Activated CD8-positive, alpha-beta memory T cell treated with anti-CD3 and anti-CD28 coated beads, Interleukin-2, amount 50 U/mL, for 48 hours (primary cell): ENCODE results near the gene BNC1.
"Not testable (repeated sequence)": the region's sequence is repeated elsewhere in the genome, so short reads cannot be mapped to it uniquely, and the experiment has no call there.

ENCODE experiments used
- DNase-seq: peaks from one replicate; pipeline ENCODE4 v3.0.0-alpha.2; 2020

Gene BNC1

GRCh38 chr15:83230242-83230641 is 54.2 kb downstream of the BNC1 start:
- no peak for DNase-seq

GRCh38 chr15:83225449-83225848 is 59.0 kb downstream of the BNC1 start:
- no peak for DNase-seq

GRCh38 chr15:83221781-83222180 is 62.7 kb downstream of the BNC1 start:
- DNase-seq = not testable (repeated sequence)

GRCh38 chr15:83219026-83219425 is 65.4 kb downstream of the BNC1 start:
- DNase-seq = no peak

GRCh38 chr15:83215306-83215705 is 69.2 kb downstream of the BNC1 start:
- DNase-seq = no peak

GRCh38 chr15:83210619-83211018 is 73.8 kb downstream of the BNC1 start:
- DNase-seq = no peak

- DNase-seq = no peak
Measured at GRCh38 chr15:83209333-83209732, 75.1 kb downstream of the BNC1 start.

- DNase-seq = no peak
Measured at GRCh38 chr15:83208367-83208661, 76.2 kb downstream of the BNC1 start.

GRCh38 chr15:83207660-83208366 is 76.7 kb downstream of the BNC1 start, which contains the start of gene HDGFL3:
Gene HDGFL3, minus strand, starts transcription at chr15:83207823. Its CDS starts 409 bp downstream, at chr15:83207414.
- DNase-seq = peak; percentile 67

GRCh38 chr15:83207009-83207659 is 77.3 kb downstream of the BNC1 start:
- peak; percentile 62 for DNase-seq

- no peak for DNase-seq
Measured at GRCh38 chr15:83206526-83207008, 77.9 kb downstream of the BNC1 start.
